ENCODE data around the gene SPOPL.
"Not testable (repeated sequence)": the region's sequence is repeated elsewhere in the genome, so short reads cannot be mapped to it uniquely, and the experiment has no call there.

SPOPL gene

DNA sequence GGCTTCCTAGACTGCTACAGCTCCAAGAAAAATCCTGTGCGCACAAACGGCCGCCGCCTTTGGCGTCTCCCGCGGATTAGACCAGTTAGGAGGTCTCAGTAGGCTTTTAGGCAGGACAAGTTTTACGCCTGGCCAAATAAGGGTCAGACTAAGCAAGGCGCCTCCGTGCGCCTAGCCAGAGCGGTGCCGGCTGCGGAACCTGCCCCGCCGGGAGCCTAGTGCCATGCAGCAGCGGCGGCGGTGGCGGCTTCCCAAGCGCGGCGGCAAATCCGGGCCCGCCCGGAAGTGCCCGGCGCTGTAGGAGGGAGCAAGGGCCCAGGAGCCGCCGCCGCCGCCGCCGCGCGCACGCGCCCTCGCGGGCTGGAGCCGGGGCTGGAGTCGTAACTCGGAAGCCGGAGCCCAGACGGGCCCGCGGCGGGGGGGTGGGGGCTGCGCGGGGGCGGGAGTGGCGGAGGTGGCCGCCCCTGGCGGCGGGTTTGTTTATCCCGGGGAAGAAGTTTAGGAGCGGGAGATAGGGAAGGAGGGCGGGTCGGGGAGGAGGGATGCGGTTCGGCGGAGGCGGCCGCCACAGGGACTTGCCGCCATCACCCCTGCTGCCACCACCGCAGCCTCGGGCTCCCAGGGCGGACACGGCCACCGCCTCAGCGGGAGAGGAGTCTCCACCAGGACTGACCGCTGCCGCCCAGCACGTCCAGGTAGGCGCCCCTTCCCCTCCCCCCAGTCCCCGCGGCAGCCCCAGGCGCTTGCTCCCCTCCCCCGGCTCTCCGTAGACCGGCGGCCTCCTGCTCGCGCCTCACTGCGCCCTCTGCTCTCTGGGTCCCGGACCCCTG, at the start of gene SPOPL:
TSS of gene SPOPL (plus strand) at position 346 of the 830 bp plus-strand sequence. CDS start 48,447 bp downstream, outside the sequence.
- peak; percentile 87 to 91 for ATAC-seq

DNA sequence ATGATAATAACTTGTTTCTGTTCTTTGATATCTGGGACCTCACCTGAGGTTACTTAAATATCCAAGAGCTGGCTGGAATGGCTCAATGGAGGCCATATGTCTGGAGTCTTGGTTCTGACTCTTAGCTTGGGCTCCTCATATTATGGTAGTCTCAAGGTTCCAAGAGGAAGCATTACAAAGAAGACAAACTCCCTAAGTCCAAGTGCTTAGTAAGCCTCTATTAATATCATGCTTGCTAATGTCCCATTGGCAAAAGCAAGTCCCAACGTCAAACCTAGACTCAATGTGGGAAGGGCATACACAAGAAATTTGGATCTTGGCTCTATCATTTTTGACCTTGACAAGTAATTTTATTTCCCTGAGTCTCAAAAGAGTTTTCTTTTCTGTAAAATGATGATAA, 49.2 kb upstream of the SPOPL start:
- no peak for ATAC-seq

DNA sequence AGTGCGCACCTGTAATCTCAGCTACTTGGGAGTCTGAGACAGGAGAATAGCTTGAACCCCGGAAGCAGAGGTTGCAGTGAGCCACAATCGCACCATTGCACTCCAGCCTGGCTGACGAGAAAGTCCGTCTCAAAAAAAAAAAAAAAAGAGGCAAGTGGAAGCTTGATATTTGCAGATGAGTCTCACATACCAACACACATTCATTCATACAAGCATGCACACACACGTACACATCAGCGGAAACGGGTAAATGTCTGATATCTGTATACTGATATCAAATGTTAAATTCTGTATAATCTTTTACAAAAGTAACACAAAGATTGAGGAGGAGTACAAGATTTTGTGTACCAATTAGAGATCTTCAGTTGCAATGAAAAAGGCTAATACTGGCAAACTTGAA, 47.8 kb upstream of the SPOPL start:
- ATAC-seq = no peak

DNA sequence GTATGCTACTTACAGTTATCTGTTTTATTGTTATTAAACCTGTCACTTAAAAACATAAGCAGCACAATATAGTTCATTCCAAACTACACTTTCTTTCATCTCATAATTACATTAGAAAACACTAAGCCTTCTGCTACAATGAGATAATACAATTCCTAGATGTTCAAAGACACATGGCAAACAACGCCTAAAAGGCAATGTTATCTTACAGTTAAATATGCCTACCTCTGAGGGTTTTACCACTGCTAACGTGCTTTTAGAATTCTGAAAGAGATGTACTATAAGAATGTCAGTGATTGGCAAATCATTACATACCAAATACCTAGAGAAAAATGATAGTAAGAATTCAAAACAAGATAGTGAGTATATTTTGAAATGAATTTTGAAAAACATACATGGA, 46.8 kb upstream of the SPOPL start:
- ATAC-seq = no peak

GRCh38 chr2:138455275-138455674, 46.3 kb upstream of the SPOPL start:
- no peak for ATAC-seq

GRCh38 chr2:138455691-138456090, 45.9 kb upstream of the SPOPL start:
- no peak for ATAC-seq

DNA sequence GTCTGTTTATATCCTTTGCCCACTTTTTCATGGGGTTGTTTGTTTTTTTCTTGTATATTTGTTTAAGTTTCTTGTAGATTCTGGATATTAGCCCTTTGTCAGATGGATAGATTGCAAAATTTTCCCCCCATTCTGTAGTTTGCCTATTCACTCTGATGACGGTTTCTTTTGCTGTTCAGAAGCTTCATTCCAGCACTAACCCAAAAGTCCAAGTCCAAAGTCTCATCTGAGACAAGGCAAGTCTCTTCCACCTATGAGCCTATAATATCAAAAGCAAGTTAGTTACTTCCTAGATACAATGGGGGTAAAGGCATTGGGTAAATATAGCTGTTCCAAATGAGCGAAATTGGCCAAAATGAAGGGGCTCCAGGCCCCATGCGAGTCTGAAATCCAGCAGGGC, 38.9 kb upstream of the SPOPL start:
- not testable (repeated sequence) for ATAC-seq

DNA sequence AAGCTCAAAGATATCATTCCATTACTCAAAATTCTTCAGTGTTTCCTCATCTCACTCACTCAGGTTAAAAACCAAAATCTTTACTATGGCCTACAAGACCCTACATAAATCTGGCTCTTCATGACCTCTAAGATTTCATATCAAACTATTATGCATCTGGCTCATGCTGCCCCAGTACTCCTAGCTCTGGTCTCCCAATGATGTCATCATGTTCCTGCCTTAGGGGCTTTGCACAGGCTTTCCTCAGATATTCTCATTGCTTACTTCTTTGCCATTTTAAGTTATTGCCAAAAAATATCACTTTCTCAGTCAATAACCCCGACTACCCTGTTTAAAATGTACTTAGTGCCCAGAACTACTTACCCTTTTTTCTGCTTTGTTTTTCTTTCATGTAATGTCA, 33.0 kb upstream of the SPOPL start:
- ATAC-seq = no peak

- ATAC-seq = no peak
Measured at GRCh38 chr2:138469411-138469810, 32.2 kb upstream of the SPOPL start.

GRCh38 chr2:138470941-138471340, 30.6 kb upstream of the SPOPL start:
- ATAC-seq = no peak

DNA sequence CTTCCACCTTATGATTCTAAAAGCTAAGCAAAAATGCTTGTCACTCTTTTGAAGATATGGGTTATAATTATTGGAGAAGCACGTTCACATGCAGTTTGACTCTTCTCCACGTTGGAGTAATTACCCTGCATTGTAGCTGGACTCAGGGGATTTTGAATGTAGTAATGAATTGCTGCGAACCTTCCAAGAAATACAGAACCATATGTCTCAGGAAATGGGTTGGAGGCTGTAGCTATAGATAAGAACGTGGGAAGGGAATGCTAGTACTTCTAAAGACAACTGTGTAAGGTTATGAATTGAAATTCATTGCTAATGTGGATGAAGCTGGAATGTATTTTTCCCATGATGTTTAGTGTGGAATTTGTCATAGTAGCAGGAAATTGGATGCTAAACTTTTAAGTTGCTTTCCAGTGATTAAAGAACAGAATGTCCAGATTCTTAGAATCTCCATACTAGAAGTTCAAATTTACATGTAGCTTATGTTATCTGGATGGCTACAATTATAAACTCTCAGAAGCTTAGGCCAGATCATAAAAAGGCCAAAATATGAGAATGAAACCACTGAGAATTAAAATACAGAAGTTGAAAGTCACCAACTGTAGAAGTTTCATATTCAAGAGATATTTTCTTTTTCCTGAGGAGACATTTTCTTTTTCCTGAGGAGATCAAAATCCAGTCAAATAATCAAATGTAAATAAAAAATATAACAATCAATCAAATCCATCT, 27.3 kb upstream of the SPOPL start:
- no peak for ATAC-seq

DNA sequence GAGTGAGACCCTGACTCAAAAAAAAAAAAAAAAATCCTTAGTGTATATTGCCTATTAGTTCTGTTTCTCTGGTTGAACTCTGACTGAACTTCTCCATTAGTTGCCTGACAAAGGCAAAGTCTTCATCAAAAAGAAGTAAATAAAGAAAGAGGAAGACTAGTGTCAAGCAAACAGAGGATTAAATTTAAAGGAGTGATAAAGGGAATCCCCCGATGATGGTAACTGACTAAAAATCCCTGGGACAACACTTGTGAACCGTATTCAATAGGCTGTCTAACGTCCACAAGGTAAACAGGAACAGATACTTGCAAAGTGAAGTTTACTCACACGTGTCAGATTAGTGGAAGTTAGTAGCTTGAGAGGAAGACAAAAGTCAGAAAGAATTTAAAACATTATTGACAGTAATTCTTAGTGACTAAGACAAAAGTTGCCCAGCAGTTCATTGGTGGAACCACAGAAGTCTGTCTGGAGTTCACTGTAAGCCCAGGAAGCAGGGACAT, 26.2 kb upstream of the SPOPL start:
- no peak for ATAC-seq

GRCh38 chr2:138476186-138476585, 25.4 kb upstream of the SPOPL start:
- ATAC-seq = no peak

- no peak for ATAC-seq
Measured at GRCh38 chr2:138476940-138477339, 24.6 kb upstream of the SPOPL start.

DNA sequence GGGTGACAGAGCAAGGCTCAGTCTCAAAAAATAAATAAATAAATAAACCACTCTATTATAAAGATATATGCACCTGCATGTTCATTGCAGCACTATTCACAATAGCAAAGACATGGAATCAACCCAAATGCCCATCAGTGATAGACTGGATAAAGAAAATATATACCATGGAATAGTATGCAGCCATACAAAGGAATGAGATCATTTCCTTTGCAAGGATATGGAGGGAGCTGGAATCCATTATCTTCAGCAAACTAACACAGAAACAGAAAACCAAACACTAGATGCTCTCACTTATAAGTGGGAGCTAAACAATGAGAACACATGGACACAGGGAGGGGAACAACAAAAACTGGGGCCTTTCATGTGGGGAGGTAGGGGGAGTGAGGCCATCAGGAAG, 18.8 kb upstream of the SPOPL start:
- ATAC-seq = not testable (repeated sequence)

GRCh38 chr2:138485019-138485418, 16.6 kb upstream of the SPOPL start:
- no peak for ATAC-seq

DNA sequence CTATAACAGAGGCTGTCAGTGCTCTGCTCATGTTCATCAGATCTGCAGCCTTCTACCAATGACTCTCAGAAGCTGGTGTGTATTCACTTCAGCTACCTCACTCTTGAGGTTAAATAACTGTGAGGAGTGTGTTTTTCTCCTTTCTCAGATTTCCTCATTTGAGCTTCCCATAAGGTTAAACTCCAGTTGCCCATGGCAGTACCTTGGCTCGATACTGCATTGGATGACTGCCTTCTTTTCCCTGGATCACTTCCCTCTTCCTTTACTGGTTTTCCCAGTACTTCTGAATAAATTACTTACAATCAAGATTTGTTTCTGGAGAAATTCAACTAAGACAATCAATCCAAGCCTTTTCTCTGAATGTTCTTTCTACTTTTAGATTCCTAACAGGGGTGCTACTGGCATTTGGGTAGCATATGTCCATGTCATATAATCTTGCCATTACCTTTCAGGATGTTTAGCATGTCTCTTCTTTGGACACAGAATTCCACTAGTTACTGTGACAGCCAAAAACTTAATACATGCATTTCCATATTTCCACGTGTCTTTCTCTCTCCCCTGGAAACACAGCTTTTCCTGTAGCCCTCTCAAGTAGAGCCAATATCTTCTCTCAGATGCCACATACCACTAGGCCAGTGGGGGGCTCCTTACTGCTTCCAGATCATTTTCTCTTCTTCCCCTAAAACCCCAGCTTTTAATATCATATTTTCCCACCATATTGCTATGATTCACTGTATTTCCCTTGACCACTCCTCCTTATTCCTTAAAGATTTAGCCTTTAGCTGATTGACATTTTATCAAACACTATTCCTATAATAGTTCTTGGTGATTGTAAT, 15.0 kb upstream of the SPOPL start:
- ATAC-seq = no peak

DNA sequence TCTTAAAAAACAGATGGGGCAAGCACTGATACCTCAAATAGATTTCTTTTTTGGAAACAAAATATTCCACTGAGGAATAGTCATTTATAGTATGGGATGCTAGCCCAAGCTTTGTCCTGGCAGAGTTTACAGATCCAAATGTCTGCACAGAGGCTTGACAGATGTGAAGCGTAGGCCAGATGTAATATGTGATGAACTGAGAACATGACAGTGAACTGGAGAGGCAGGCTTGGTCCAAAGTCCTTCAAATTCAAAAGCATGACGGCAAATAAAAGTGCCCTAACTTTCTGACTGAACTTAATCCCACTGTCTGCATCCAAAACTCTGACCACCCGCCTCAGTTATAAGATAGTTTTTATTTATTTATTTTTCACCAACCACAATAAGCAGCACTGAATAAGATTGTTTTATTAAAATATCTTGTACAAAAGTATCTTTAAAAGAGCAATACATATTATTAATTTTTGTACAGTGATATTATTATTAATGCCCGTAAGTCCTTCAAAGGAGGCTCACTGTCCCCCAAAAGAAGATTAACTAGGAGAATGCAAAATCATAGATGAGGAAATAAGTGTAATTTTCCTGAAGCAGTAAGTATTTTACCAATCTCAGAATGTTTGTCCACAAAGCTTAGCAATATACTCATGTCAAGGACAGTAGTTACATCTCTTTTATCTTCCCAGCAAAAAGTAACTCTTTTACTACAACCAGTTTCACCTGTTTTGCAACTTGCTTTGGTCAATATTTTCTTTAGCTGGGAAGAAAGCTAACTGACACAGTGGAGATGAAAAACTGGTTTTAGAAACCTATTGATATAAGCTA, 10.7 kb upstream of the SPOPL start:
- no peak for ATAC-seq

DNA sequence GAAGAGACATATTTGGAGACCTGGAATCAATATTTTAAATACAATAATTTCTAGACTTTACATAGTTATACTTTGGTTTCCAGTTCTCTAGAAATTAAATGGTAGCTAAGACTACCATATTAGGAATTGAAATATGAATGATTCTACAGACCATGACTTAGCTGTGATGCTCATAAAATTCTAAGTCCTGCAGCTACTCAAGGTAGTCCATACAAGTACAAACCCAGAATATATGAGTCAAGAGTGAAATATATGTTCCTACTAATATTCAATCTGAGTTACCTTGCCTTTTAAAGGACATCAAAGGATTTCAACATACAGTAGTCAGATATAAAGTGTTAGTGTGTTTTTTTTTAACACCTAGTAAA, 10.1 kb upstream of the SPOPL start:
- no peak for ATAC-seq

DNA sequence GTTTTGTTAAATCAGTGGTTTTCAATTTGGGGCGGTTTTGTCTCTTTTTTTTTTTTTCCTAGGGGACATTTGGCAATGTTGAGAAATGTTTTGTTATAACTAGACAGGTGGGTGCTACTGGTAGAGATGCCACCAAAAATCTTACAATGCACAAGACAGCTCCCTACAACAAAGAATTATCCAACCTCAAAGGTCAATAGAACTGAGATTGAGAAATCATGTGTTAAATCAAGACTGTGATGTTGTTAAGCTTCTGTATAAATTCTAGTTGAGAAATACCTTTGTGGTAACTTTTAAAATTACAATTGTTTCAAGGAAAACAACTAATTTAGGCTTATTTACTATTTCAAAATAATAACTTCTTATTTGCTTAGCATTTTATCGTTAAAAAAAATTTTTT, 9.4 kb upstream of the SPOPL start:
- no peak for ATAC-seq

DNA sequence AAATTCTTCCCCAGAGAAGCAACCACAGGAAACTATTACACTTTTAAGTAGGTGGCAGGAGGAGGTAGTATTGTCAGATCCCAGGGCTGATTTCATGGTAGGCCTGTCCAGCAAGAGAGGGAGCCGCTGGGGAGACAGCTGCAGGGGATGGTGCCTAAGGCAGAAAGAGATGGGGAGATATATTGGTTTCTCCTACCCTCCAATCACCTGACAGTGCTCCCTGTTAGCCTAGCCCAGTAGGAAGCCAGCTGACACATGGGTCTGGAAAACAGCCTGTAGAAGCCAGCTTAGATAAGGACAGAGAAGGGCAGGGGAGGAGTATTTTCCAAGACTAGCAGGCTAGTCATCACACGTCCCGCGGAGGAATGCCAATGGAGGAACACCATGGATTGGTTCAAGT, 8.2 kb upstream of the SPOPL start:
- ATAC-seq = no peak

GRCh38 chr2:138494265-138494966, 7.2 kb upstream of the SPOPL start:
- no peak for ATAC-seq
